NCI-H1417 (cell line): Measurements from ENCODE around the gene SCD.

ENCODE experiments used
- DNase-seq, 3 experiments: peaks; one replicate each; lab custom pipeline; 2025; lab: John Stamatoyannopoulos, UW

SCD gene

DNA sequence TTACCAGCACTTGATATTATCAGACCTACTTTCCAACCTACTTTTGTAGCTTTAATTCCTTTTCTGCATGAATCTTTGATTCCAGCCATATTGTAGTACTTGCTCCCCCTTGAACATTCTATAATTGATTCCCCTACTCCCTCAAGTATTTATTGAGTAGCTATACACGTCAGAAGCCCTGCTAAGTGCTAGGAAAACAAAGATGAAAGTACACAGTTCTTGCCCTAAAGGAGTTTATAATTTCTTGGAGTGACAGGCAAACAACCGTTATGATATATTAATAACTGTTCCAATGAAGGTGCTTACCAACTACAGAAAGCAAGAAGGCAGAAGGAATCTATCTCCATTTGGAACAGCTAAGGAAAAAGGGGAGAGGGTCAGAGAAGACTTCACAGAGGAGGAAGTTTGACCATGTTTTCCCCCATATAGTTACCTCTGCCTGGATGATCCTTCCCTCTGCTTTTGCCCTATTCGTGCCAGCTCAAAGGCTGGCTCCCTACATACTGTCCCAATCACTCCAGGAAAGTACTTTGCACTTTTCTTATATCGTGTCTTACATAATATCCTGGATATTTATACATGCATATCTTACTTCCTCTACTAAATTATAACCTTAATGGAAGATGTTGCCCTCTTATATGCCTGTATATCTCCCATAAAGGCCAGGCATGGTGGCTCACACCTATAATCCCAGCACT lies 54.7 kb downstream of the SCD start:
- no peak for DNase-seq

DNA sequence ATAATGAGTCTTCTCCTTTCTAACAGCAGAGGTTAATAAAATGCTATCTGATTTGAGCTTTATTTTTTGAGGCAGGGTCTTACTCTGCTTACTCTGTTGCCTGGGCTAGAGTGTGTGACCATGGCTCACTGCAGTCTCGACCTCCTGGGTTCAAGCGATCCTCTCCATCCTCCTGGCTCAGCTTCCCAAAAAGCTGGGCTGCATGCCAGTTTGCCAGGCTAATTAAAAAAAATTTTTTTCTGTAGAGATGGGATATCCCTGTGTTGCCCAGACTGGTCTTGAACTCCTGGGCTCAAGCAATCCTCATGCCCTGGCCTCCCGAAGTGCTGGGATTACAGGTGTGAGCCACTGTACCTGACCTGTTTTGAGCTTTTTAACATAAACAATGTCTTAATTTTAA lies 56.7 kb downstream of the SCD start:
- no peak for DNase-seq

GRCh38 chr10:100413173-100413572 lies 66.1 kb downstream of the SCD start:
- no peak for DNase-seq
